Mucosa of stomach (tissue), 1 donor: ENCODE data around the gene PTPN13.

Experiments
- H3K27me3 ChIP-seq: one replicate; pipeline ENCODE4 v1.7.0; 2013; ENCODE audit warnings: mild to moderate bottlenecking, low read length; ENCODE audit not compliant: control insufficient read depth, insufficient read depth
- H3K36me3 ChIP-seq: one replicate; pipeline ENCODE4 v1.7.0; 2013; ENCODE audit warnings: low read length; ENCODE audit not compliant: control insufficient read depth, insufficient read depth
- H3K4me1 ChIP-seq: one replicate; pipeline ENCODE4 v1.7.0; 2013; ENCODE audit warnings: mild to moderate bottlenecking, low read length; ENCODE audit not compliant: control insufficient read depth, insufficient read depth
- H3K4me3 ChIP-seq: one replicate; pipeline ENCODE4 v1.7.0; 2013; ENCODE audit warnings: low read length
- H3K9ac ChIP-seq: one replicate; pipeline ENCODE4 v1.7.0; 2013; ENCODE audit warnings: mild to moderate bottlenecking, low read length, moderate library complexity
- H3K9me3 ChIP-seq: one replicate; pipeline ENCODE4 v1.7.0; 2013; ENCODE audit warnings: mild to moderate bottlenecking, low read length, moderate library complexity; ENCODE audit not compliant: control insufficient read depth
- donor health status: Pancreatic carcinoma.

PTPN13 gene

DNA sequence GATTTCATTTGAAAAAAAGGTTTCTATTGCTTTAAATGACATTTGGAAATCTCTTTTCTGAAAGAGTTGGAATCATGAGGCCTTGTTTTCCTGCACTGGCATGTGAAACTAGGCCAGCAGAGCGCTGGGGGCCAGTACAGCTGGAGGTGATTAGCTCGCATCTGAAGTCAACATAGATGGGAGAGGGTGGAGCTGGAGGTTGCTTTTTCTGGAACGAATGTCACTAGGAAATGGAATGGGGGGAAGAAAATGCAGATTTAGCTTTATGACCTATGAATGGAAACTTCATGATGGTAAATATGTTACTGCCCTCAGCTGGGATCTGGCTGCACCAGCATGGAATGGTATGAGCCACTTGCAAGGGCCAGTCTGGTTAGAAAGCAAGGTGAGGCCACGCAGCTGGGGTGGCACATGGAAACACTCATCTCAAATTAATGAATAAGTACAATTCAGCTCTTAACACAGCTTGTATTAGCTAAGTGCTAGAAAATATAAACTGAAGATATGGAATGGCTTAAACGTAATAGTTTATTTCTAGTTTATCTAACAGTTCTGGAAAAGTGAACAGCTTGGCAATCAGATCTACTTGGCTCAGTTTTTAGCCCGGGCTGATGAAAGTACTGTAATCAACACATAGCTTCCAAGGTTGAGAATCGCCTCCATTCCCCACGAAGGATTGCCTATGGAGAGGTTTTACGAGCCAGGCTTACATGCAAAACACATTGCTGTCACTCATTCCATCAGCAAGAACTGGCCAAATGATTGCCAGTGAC is 222.6 kb downstream of the PTPN13 start:
- no peak overlapping the region for H3K4me3 ChIP-seq
- no peaks in the 10 kb centered on the region for H3K9me3 ChIP-seq
- peaks cover 12% of the 10 kb centered on the region for H3K4me1 ChIP-seq
- no peaks in the 10 kb centered on the region for H3K36me3 ChIP-seq
- H3K27me3 ChIP-seq: no peaks in the 10 kb centered on the region
- H3K9ac ChIP-seq: no peak overlapping the region

DNA sequence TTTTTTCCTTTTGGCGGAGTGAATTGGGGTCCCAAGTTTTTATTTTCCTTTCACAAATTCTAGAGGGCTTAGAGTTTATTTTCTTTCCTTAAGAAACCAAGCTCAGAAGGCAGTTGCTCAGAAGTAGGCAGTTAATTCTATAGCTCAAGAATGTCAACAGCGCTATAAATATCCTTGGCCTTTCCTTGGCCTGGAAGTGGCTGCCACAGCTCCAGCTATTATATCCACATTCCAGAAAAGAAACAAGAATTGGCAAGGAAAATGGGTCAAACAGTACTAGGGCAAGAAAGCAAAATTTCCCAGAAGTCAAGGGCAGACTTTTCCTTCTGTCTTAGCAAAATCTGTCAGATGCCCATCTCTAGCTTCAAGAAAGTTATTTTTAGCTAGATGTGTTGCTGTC is 224.1 kb downstream of the PTPN13 start:
- Histone ChIP-seq H3K27me3 (no peaks in the 10 kb centered on the region), H3K9ac (no peak overlapping the region), H3K4me3 (no peak overlapping the region), H3K4me1 (peaks cover 12% of the 10 kb centered on the region), H3K36me3 (no peaks in the 10 kb centered on the region), H3K9me3 (no peaks in the 10 kb centered on the region)

DNA sequence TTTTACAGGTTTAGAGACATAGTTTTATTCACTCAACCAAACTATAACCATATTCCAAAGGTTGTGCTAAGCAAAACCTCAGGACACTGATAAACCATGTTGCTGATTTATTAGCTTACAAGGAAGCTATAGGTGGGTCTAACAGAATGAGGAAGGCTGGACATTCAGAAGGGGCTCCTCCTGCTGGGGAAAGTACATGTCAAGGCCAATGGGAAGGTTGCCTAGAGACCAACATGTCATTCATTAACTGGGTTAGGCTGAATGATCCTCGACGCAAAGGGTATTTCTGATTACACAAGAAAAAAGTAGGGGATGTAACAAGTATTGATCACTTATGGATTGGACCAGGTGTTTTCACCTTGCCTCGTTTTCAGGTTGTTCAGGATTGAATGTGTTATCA is 224.7 kb downstream of the PTPN13 start:
- H3K36me3 ChIP-seq: no peaks in the 10 kb centered on the region
- no peak overlapping the region for H3K9ac ChIP-seq
- H3K27me3 ChIP-seq: no peaks in the 10 kb centered on the region
- H3K9me3 ChIP-seq: no peaks in the 10 kb centered on the region
- no peak overlapping the region for H3K4me3 ChIP-seq
- H3K4me1 ChIP-seq: peaks cover 12% of the 10 kb centered on the region

DNA sequence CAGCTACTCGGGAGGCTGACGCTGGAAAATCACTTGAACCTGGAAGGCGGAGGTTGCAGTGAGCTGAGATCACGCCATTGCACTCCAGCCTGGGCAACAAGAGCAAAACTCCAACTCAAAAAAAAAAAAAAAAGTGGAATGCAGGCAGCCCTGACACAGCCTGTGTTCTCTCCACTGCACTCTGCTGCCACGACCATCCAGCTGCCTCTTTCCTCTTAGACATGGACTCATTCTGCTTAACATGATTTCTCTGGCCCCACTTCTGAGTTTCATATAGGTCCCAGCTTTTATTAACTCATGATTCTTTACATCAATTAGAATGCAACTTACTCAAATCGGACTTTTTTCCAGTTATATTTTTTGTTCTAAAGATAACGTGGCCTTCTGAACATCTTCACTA is 225.4 kb downstream of the PTPN13 start:
- no peak overlapping the region for H3K9ac ChIP-seq
- H3K27me3 ChIP-seq: no peaks in the 10 kb centered on the region
- no peaks in the 10 kb centered on the region for H3K36me3 ChIP-seq
- no peak overlapping the region for H3K4me3 ChIP-seq
- H3K4me1 ChIP-seq: peaks cover 12% of the 10 kb centered on the region
- no peaks in the 10 kb centered on the region for H3K9me3 ChIP-seq

DNA sequence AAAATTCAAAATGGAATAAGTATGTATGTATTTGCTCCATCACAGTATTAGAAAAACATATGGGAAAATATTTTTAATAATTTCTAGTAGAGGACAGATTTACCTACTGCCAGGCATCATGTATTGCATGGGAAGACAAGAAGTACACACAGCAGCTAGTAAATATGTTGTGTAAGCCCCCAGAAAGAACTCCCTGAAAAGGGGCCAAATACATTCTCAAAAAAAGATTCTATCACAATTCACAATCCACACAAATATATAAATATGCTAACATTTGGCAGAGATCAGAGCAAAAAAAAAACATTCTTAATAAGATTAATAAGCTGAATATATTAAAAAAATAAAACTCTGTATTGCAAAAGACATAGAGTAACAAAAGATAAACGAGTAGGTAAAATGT is 227.0 kb downstream of the PTPN13 start:
- Histone ChIP-seq H3K36me3 (no peaks in the 10 kb centered on the region), H3K27me3 (no peaks in the 10 kb centered on the region), H3K4me1 (peaks cover 12% of the 10 kb centered on the region), H3K4me3 (no peak overlapping the region), H3K9ac (no peak overlapping the region), H3K9me3 (no peaks in the 10 kb centered on the region)

DNA sequence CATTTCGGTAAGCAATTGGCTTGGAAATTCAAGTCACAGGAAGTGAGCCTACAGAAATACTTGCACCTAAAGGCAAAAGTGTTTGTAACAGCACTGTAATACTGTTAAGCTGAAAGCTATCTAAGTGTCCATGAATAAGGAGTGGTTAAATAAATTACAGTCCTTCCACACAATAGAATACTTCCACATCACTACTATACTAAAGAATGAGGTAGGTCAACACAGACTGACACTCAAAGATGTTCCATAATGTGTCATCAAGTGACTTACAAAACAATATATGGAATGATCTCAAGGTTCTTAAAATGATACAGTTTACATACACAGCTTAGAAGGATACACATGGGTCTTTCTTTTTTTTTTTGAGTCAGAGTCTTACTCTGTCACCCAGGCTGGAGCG is 228.0 kb downstream of the PTPN13 start:
- Histone ChIP-seq H3K9ac (no peak overlapping the region), H3K4me1 (peaks cover 12% of the 10 kb centered on the region), H3K9me3 (no peaks in the 10 kb centered on the region), H3K27me3 (no peaks in the 10 kb centered on the region), H3K36me3 (no peaks in the 10 kb centered on the region), H3K4me3 (no peak overlapping the region)

DNA sequence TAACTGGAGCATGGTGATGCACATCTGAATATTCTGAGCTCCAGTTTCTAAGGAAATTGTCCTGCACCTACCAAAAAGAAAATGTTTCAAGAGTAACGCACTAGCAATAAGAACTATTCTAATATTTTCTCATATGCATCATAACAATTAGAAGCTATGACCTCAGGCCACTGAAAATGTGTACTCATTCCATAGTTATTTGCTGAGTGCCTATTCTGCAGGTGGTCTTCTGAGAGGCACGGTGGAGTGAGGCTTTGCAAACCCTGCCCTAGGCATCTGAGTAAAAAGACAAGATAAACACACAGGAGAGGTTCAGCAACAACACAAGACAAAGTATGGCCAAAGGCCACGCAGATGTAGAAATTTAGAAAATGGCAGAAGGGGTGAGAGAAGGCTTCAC is 231.4 kb downstream of the PTPN13 start:
- Histone ChIP-seq H3K27me3 (no peaks in the 10 kb centered on the region), H3K9me3 (no peaks in the 10 kb centered on the region), H3K4me1 (no peaks in the 10 kb centered on the region), H3K4me3 (no peak overlapping the region), H3K9ac (no peak overlapping the region), H3K36me3 (no peaks in the 10 kb centered on the region)

DNA sequence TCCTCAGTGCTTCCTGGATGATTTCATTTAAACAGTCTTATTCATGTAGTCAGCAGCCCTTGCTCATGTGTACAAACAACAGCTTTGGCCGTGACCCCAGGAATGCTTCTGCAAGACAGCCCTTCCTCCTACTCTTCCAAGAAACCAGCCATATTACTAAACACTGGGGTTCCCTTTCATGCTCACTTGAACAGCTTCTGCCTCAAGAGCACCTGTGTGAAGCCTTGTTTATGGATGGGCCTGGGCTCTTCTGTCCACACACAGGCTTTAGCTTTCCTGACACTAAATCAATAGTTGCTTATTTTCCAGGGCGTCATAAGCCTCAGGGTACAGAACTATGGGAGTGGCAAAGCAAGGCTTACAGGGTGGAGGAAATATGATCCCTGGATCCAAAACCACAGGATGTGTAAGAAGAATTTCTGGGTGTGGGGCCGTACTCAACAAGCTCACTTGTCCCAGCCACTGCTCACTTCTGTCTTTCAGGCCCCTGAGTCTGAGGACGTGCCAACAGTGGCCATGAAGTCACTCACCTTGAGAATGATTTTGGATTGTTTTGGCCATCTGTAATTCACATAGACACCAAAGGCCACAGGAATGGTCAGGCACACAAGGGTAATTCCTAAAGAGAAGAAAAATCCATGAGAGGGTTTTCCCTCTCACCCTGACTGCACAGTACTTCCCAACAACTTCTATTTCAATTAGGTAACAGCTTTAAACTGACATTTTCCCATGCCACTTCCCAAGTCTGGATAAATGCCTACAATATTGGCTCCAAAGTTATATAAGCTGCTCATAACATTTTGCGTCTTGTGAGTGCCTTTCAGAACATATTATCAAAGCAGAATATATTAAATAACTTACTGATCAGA is 237.4 kb downstream of the PTPN13 start:
- H3K4me1 ChIP-seq: peaks cover 6% of the 10 kb centered on the region
- no peak overlapping the region for H3K9ac ChIP-seq
- H3K9me3 ChIP-seq: no peaks in the 10 kb centered on the region
- no peaks in the 10 kb centered on the region for H3K27me3 ChIP-seq
- no peak overlapping the region for H3K4me3 ChIP-seq
- no peaks in the 10 kb centered on the region for H3K36me3 ChIP-seq

DNA sequence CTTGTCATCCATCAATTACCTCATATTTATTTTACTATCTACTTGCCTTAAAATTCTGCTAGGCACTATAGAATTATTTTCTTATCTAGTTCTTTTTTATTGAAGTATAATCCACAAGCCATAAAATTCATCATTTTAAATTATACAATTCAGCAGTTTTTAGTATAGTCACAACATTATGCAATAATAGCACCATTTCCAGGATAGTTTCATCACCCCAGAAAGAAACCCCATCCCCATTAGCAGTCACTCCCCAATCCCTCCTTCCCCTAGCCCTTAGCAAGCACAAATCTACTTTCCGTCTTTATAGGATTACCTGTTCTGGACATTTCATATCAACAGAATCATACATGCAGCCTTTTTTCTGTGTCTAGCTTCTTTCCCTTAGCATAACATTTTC is 239.5 kb downstream of the PTPN13 start:
- Histone ChIP-seq H3K4me1 (peaks cover 6% of the 10 kb centered on the region), H3K4me3 (no peak overlapping the region), H3K27me3 (no peaks in the 10 kb centered on the region), H3K36me3 (no peaks in the 10 kb centered on the region), H3K9me3 (no peaks in the 10 kb centered on the region), H3K9ac (no peak overlapping the region)

DNA sequence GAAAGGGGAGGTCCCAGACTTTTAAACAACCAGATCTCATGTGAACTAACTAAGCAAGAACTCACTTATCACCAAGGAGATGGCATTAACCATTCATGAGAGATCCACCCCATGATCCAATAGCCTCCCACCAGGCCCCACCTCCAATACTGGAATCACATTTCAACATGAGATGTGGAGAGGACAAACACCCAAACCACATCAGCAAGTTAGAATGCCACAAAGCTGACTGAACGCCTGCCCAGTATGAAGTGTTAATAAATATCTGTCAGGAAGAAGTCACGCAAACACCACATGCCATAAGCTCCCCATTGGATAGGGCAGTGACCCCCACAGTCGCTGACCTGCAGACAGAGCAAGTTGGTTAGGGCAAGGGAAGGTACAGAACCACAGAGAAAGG is 240.8 kb downstream of the PTPN13 start:
- no peaks in the 10 kb centered on the region for H3K36me3 ChIP-seq
- H3K27me3 ChIP-seq: no peaks in the 10 kb centered on the region
- no peak overlapping the region for H3K4me3 ChIP-seq
- H3K4me1 ChIP-seq: peaks cover 6% of the 10 kb centered on the region
- H3K9me3 ChIP-seq: no peaks in the 10 kb centered on the region
- no peak overlapping the region for H3K9ac ChIP-seq

DNA sequence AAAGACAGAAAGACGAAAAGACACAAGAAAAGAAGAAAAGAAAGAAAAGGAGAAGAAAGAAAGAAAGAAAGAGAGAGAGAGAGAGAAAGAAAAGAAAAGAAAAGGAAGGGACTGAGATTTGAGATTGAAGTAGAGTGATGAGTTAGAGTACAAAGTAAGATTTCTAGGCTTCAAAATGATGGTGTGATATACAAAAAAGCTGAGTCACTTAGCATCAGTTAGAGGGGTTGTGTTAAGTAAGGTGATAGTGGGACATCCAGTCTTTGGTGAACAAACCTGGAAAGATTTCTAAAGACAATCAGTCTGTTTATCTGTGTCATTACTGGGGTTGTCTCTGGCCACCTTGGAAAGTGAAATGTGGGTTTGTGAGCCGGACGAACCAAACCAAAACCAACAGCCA is 241.6 kb downstream of the PTPN13 start:
- Histone ChIP-seq H3K4me1 (peaks cover 6% of the 10 kb centered on the region), H3K4me3 (no peak overlapping the region), H3K36me3 (no peaks in the 10 kb centered on the region), H3K9me3 (no peaks in the 10 kb centered on the region), H3K9ac (no peak overlapping the region), H3K27me3 (no peaks in the 10 kb centered on the region)

DNA sequence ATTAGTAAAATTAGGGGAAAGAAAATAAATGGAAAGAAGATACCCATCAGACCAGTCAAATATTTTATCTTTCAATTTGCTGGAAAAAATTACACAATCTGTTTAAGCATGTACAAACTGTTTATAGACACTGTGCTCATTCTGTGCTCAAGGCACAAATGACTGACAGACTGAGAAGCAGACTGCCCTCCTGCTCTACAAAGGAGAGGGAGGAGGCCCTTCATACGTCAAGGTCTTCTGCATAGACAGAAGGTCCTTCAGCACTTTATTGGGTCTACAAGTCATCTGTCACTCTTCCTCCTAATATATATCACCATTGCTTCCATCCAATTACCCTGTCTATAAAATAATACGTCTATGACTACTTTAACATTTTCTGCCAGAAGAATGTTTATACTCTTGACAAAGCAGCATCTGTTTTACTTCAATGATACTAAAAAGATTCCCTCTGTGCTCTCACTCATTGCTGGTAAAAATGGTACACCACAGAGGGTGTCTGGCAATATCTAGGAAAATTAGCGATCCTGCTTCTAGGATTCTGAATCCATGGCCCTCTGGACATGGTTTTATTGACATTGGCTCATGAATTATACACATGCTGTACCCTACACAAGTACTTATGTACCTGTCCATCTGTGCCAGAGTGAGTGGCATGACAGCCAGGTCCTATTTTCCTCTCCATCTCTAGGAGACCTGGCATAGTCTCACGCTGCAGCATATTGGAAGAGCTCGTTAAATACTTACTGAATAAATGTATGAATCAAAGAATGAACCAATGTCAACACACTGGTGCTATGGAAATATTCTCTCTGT is 243.8 kb downstream of the PTPN13 start:
- H3K4me3 ChIP-seq: no peak overlapping the region
- H3K4me1 ChIP-seq: no peaks in the 10 kb centered on the region
- H3K36me3 ChIP-seq: no peaks in the 10 kb centered on the region
- no peaks in the 10 kb centered on the region for H3K9me3 ChIP-seq
- H3K9ac ChIP-seq: no peak overlapping the region
- H3K27me3 ChIP-seq: no peaks in the 10 kb centered on the region
